Transverse colon (tissue), 4 donors: ENCODE measurements around the gene CD79B. TPM values are rescaled to one million over a fixed set of nuclear protein-coding genes. Genes with fewer than 3 reads are reported as not detected.

Experiments used
- DNase-seq: peaks from one replicate; pipeline ENCODE4 v3.0.0-alpha.2; 2019
- H3K27ac ChIP-seq, 4 donors: fragments of 200-600 bp; sonication (generic); 2 replicates each; pipeline ENCODE4 v1.5.1; 2016 to 2018; ENCODE audit warnings: inconsistent platforms in 4 of 4
- H3K27me3 ChIP-seq: fragments of 200-600 bp; sonication (generic); 2 replicates; pipeline ENCODE4 v1.5.1; 2017; ENCODE audit warnings: inconsistent platforms
- H3K36me3 ChIP-seq, 4 donors: fragments of 200-600 bp; sonication (generic); 2 replicates each; pipeline ENCODE4 v1.5.1; 2017 to 2019; ENCODE audit warnings: inconsistent platforms in 4 of 4
- H3K4me1 ChIP-seq, 4 donors: fragments of 200-600 bp; sonication (generic); 2 replicates each; pipeline ENCODE4 v1.5.1; 2017 to 2020; ENCODE audit warnings: inconsistent platforms in 4 of 4
- H3K4me3 ChIP-seq, 4 donors: fragments of 200-600 bp; sonication (generic); 1 replicate in 1 of 4; 2 replicates in 3 of 4; pipeline versions ENCODE4 v1.5.1 to v1.6.1; 2017 to 2019; ENCODE audit warnings: inconsistent platforms in 4 of 4
- H3K9me3 ChIP-seq, 2 donors: fragments of 200-600 bp; sonication (generic); 2 replicates each; pipeline ENCODE4 v1.5.1; 2017 to 2019; ENCODE audit warnings: inconsistent platforms in 2 of 2
- EP300 ChIP-seq: sonication (generic); formaldehyde crosslinking; IDR thresholded peaks from one replicate; pipeline ENCODE4 v1.6.1; 2017; ENCODE audit warnings: antibody characterized with exemption, low read depth
- POLR2A ChIP-seq: fragments of 450-650 bp; IDR thresholded peaks from one replicate; pipeline ENCODE4 v1.6.1; 2016; ENCODE audit warnings: antibody characterized with exemption, mild to moderate bottlenecking, moderate library complexity
- POLR2AphosphoS5 ChIP-seq, 3 donors: sonication (generic); formaldehyde crosslinking; IDR thresholded peaks; one replicate each; pipeline ENCODE4 v1.6.1; 2016; ENCODE audit warnings: antibody characterized with exemption in 3 of 3
- WGBS, 2 donors: methylation state at CpG; one replicate each; pipeline ENCODE4 v1.1.5; 2018; ENCODE audit warnings: low coverage in 1 of 2; 5-methylcytosine and 5-hydroxymethylcytosine counted together
- in situ Hi-C, 4 donors: fragments of 200-750 bp; cut with MboI; loops; one replicate each; pipeline versions ENCODE4 v1.15.0 to v1.15.1; 2017; ENCODE audit warnings: low sequenced_read_pairs in 3 of 4, low pct_ligation_motif_present in 1 of 4, low pct_unique_long_range_greater_than_20kb in 1 of 4
- intact Hi-C: fragments of 100-400 bp; cut with DNase I; formaldehyde crosslinking; loops from one replicate; pipeline ENCODE4 v1.15.1; 2023; ENCODE audit warnings: low total_unique reads
- total RNA-seq, 4 donors: library from RNA; depleted of rRNA; stranded (reverse); fragments of >200 nt; gene quantifications; one replicate each; pipeline ENCODE4 v1.1.0, GENCODE V29; 2016
- TF ChIP-seq, protein P1 (sequence below), 5 experiments: fragments of 200-600 bp in 3 of 5; fragments of 450-650 bp in 2 of 5; sonication (generic) in 3 of 5; IDR thresholded peaks; 1 replicate in 2 of 5; 2 replicates in 3 of 5; pipeline ENCODE4 v1.5.1; 2016 to 2017; ENCODE audit warnings: antibody characterized with exemption in 5 of 5, inconsistent platforms in 3 of 5, mild to moderate bottlenecking in 2 of 5, moderate library complexity in 1 of 5

CD79B gene
- total RNA-seq, 4 donors from 2014 or later: 0.68 to 38.9 (median 20.0) TPM; not detected in 1

GRCh38 chr17:63932721-63933120, 590 bp upstream of the CD79B start:
- H3K36me3 ChIP-seq: no peaks in the 10 kb centered on the region
- H3K27me3 ChIP-seq: no peaks in the 10 kb centered on the region
- H3K9me3 ChIP-seq: no peaks in the 10 kb centered on the region
- H3K4me1 ChIP-seq: peaks cover 0 to 14% (median 3%) of the 10 kb centered on the region in 4 donors
- 77 to 100% methylated on average over 2 to 4 of the region's 4 CpGs for WGBS, 2 donors
- H3K27ac ChIP-seq: peak overlapping the region in 2 of 4 donors; percentile 37 to 53
- DNase-seq: no peak
- no peak for TF ChIP-seq POLR2AphosphoS5 (IDR thresholded peaks at IDR 0.05)
- TF ChIP-seq, protein P1, sequence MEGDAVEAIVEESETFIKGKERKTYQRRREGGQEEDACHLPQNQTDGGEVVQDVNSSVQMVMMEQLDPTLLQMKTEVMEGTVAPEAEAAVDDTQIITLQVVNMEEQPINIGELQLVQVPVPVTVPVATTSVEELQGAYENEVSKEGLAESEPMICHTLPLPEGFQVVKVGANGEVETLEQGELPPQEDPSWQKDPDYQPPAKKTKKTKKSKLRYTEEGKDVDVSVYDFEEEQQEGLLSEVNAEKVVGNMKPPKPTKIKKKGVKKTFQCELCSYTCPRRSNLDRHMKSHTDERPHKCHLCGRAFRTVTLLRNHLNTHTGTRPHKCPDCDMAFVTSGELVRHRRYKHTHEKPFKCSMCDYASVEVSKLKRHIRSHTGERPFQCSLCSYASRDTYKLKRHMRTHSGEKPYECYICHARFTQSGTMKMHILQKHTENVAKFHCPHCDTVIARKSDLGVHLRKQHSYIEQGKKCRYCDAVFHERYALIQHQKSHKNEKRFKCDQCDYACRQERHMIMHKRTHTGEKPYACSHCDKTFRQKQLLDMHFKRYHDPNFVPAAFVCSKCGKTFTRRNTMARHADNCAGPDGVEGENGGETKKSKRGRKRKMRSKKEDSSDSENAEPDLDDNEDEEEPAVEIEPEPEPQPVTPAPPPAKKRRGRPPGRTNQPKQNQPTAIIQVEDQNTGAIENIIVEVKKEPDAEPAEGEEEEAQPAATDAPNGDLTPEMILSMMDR (IDR thresholded peaks at IDR 0.05): no peak
- no peak for TF ChIP-seq EP300
- no peak for TF ChIP-seq POLR2A
- no peak overlapping the region for H3K4me3 ChIP-seq
- intact Hi-C loops (no loop called here), in situ Hi-C loops (no loop called here)

DNA sequence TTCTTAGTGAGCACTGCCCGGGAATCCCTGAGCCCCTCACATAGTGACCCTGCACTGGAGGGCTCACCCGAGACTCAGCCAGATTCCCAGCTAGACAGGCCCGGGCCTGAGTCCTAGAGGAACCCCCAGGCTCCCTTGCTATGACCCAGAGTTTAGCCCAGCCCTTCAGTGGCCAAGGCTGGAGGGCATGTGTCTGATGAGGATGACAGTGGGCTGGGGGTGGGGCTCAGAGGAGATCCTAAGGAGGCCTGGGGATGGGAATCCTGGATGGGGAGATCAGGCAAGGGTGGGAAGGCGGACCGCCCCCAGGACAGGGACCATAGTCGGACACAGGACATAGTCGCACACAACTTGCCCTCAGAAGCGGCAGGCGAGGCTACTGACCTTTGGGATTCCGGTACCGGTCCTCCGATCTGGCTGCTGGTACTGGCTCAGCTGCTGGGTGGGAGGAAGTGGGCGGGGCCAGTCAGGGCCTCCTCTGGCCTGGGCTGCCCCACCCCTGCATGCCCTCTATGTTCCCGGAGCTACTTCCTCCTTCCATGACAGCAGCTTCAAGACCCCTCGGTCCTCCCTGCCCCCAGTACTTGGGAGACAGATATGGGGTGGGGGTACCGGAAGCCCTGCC, 1.1 kb downstream of the CD79B start:
- peaks cover 0 to 14% (median 3%) of the 10 kb centered on the region in 4 donors for H3K4me1 ChIP-seq
- no peaks in the 10 kb centered on the region for H3K36me3 ChIP-seq
- H3K9me3 ChIP-seq: no peaks in the 10 kb centered on the region
- H3K27me3 ChIP-seq: no peaks in the 10 kb centered on the region
- in situ Hi-C loops: no loop called here
- no peak for TF ChIP-seq POLR2AphosphoS5 (IDR thresholded peaks at IDR 0.05)
- TF ChIP-seq, protein P1 (IDR thresholded peaks at IDR 0.05): no peak
- H3K4me3 ChIP-seq: peak overlapping the region in 2 of 4 donors; percentile 12 to 30
- WGBS, 2 donors: 63% methylated on average over 16 of the region's 16 CpGs; no CpG with 5 or more reads in 1 of the 2 donors
- intact Hi-C loops: no loop called here
- peak overlapping the region; percentile 25 to 53 (median 37) for H3K27ac ChIP-seq
- peak; percentile 80 for DNase-seq

DNA sequence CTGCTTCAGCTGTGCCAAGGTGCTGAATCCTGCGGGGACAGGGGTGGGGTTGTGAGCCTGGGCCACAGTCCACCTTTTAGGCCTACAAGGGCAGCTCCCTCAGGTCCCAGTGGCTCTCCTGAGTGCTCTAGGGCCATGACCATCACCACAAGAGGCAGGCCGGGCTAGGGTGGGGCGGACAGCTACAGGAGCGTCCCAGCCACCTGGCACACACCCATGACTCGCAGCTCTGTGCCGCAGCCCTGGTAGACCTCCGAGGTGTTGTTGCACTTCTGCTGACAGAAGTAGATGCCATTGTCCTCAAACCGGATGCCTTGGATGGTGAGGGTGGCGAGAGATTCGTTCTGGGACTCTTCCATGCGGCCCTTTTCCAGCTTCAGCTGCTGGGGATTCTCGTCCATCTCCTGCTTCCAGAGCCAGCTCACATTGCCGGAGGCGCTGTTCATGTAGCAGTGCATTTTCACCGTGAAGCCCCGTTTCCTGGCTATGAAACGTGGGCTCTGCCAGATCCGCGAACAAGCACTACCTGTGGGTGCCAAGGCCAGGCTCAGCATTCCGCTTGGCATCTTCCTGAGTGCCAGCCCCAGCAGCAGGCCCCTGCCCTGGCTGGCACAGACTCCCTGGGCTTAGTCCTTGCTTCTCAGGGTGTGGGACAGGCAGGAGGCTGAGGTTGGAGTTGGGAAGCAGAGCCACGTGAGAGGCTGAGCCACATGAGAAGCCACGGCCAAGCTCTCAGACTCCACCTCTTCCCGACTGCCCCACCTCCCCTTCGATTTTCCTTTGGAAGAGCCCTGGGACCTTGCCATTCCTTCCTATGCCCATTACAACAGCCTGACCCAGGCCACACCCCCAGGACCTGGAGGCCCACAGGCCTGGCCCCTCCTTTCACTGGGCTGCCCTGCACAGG, 2.0 kb downstream of the CD79B start:
- H3K27me3 ChIP-seq: no peaks in the 10 kb centered on the region
- in situ Hi-C loops: loop anchor here in 1 of 4 donors (10.0 kb wide), 1 partner anchor 95 kb away; the partner anchor contains the start of gene ICAM2
- peaks cover 0 to 14% (median 3%) of the 10 kb centered on the region in 4 donors for H3K4me1 ChIP-seq
- peak overlapping the region in 1 of 4 donors; percentile 37 for H3K27ac ChIP-seq
- intact Hi-C loops: loop anchor here (10.0 kb wide), 1 partner anchor 95 kb away; the partner anchor contains the start of gene ICAM2
- 86% methylated on average over 22 of the region's 24 CpGs; no CpG with 5 or more reads in 1 of the 2 donors for WGBS, 2 donors
- H3K36me3 ChIP-seq: no peaks in the 10 kb centered on the region
- DNase-seq: no peak
- no peaks in the 10 kb centered on the region for H3K9me3 ChIP-seq
- no peak for TF ChIP-seq POLR2A
- no peak for TF ChIP-seq EP300
- TF ChIP-seq POLR2AphosphoS5 (IDR thresholded peaks at IDR 0.05): no peak
- TF ChIP-seq, protein P1 (IDR thresholded peaks at IDR 0.05): no peak
- H3K4me3 ChIP-seq: no peak overlapping the region
